C1 segment of cervical spinal cord (tissue), 14 donors: Measurements from ENCODE around the gene CDC73.
"Not testable (repeated sequence)": the region's sequence is repeated elsewhere in the genome, so short reads cannot be mapped to it uniquely, and the experiment has no call there.

Experiments
- DNase-seq, 14 donors: peaks; one replicate each; lab custom pipeline; 2025; lab: John Stamatoyannopoulos, UW

The CDC73 gene

GRCh38 chr1:193113992-193114332, 7.9 kb upstream of the CDC73 start:
- no peak for DNase-seq

- no peak for DNase-seq
These were observed 7.2 kb upstream of the CDC73 start for GRCh38 chr1:193114485-193115095.

- DNase-seq: no peak
These were observed 6.1 kb upstream of the CDC73 start for GRCh38 chr1:193115629-193116227.

GRCh38 chr1:193117167-193117566, 4.7 kb upstream of the CDC73 start:
- not testable (repeated sequence) for DNase-seq

- DNase-seq: no peak
These were observed 3.6 kb upstream of the CDC73 start for GRCh38 chr1:193118194-193118593.

GRCh38 chr1:193118803-193119730, 2.8 kb upstream of the CDC73 start:
- DNase-seq: no peak

- DNase-seq: peak in 1 of 14 donors; percentile 5
These were observed 1.1 kb upstream of the CDC73 start for GRCh38 chr1:193120604-193121166.

GRCh38 chr1:193123751-193124150, 1.9 kb downstream of the CDC73 start:
- DNase-seq: no peak

- DNase-seq: no peak
These were observed 3.5 kb downstream of the CDC73 start for GRCh38 chr1:193125369-193125768.

GRCh38 chr1:193131266-193131860, 9.5 kb downstream of the CDC73 start:
- DNase-seq: no peak

GRCh38 chr1:193140254-193140653, 18.4 kb downstream of the CDC73 start:
- DNase-seq: no peak

GRCh38 chr1:193141804-193142203, 20.0 kb downstream of the CDC73 start:
- DNase-seq: no peak

GRCh38 chr1:193142409-193142808, 20.6 kb downstream of the CDC73 start:
- no peak for DNase-seq

- DNase-seq: no peak
These were observed 21.5 kb downstream of the CDC73 start for GRCh38 chr1:193143285-193143684.

- no peak for DNase-seq
These were observed 22.6 kb downstream of the CDC73 start for GRCh38 chr1:193144361-193144938.

GRCh38 chr1:193144999-193145398, 23.2 kb downstream of the CDC73 start:
- DNase-seq: no peak

- DNase-seq: no peak
These were observed 34.4 kb downstream of the CDC73 start for GRCh38 chr1:193156117-193156821.

- DNase-seq: no peak
These were observed 35.0 kb downstream of the CDC73 start for GRCh38 chr1:193156822-193157142.

- DNase-seq: no peak
These were observed 35.5 kb downstream of the CDC73 start for GRCh38 chr1:193157360-193157759.

- no peak for DNase-seq
These were observed 54.3 kb downstream of the CDC73 start for GRCh38 chr1:193176113-193176512.

GRCh38 chr1:193176788-193177187, 55.0 kb downstream of the CDC73 start:
- no peak for DNase-seq
